Posterior cingulate gyrus (tissue), 11 donors: Measurements from ENCODE around the gene TBC1D30.

Experiments
- DNase-seq, 10 donors: peaks; one replicate each; pipeline versions ENCODE4 v3.0.0 to v3.0.0-alpha.2; 2020 to 2021; ENCODE audit warnings: mixed read lengths in 3 of 10
- intact Hi-C: fragments of 100-400 bp; cut with DNase I; formaldehyde crosslinking; loops from one replicate; pipeline ENCODE4 v1.15.1; 2023

Gene TBC1D30

DNA sequence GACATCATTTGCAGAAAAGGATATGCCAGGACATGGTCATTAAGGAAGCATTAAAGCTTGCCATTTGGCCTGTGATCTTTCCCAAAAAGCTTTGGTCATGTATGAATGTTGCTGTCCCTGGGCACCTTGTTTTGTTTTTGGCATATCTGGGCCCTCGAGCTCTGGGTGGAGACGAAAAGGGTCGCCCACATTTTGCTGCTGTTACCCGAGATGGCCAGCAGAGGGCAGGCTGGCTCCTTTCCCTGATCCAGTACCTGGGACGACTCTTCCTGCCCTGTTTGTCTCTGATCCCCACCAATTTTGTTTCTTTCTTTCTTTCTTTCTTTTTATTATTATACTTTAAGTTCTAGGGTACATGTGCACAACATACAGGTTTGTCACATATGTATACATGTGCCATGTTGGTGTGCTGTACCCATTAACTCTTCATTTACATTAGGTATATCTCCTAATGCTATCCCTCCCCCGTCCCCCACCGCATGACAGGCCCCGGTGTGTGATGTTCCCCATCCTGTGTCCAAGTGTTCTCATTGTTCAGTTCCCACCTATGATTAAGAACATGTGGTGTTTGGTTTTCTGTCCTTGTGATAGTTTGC is 22.2 kb upstream of the TBC1D30 start:
- intact Hi-C loops: loop anchor here (5.0 kb wide), 1 partner anchor 320 kb away; the partner anchor contains the start of gene WIF1
- peak; percentile 26 to 92 (median 62) for DNase-seq

GRCh38 chr12:64806173-64806572 is 18.3 kb upstream of the TBC1D30 start:
- DNase-seq: no peak
- intact Hi-C loops: no loop called here

DNA sequence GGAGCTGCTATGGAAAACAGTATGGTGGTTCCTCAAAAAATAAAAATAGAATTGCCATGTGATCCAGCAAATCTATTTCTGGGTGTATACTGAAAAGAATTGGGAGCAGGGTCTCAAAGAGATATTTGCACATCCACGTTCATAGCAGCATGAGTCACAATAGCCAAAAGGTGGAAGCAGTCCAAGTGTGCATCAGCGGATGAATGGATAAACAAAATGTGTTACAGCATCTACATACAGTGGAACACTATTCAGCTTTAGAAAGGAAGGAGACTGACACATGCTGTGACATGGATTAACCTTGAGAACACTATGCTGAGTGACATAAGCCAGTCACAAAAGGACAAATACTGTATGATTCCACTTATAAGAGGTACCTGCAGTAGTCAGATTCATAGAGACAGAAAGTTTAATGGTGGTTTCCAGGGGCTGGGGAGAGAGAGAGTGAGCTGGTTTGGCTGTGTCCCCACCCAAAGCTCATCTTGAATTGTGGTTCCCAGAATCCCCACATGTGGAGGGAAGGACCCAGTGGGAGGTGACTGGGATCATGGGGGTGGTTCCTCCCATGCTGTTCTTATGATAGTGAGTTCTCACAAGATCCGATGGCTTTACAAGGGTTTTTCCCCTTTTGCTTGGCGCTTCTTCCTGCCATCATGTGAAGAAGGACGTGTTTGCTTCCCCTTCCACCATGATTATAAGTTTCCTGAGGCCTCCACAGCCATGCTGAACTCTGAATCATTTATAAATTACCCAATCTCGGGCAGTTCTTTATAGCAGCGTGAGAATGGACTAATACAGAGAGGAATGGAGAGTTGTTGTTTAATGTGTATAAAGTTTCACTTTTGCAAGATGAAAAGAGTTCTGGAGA is 17.6 kb upstream of the TBC1D30 start:
- intact Hi-C loops: no loop called here
- DNase-seq: no peak

DNA sequence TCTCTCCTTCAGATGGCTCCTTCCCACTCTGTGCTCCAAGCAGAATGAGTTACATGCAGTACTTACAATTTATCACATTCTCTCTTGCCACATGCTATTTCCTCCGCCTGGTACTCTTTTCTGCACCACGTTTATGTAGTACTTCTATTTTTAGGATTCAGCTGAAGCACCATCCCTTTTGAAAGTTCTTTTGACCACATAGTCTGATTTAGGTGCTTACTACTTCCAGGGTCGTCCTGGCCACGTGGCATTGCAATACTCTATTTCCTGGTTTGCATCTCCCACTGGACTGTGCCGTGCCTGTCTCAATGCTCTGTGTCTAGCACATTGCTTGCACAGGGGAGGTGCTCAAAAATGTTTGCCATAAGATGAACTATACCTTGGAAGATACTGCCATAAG is 16.3 kb upstream of the TBC1D30 start:
- peak in 2 of 10 donors; percentile 12 to 50 for DNase-seq
- intact Hi-C loops: no loop called here

DNA sequence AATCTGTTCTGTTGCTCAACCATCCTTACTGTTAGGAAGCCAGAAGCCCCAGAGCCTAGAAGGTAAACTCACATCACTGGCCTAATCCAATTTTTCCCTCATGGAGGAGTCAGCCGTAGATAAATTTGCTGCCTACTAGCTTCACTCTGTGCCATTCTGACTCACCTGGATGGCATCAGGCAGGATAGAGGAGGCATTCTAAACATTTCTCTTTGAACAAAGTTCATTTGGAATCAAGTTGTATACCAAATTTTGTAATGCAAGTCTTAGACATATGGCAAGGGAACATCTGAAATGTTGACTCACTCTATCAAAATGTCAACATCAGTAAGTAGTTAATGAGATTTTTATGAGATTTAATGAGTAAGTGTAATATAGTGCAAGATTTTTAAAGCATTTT is 13.6 kb upstream of the TBC1D30 start:
- no peak for DNase-seq
- intact Hi-C loops: no loop called here

DNA sequence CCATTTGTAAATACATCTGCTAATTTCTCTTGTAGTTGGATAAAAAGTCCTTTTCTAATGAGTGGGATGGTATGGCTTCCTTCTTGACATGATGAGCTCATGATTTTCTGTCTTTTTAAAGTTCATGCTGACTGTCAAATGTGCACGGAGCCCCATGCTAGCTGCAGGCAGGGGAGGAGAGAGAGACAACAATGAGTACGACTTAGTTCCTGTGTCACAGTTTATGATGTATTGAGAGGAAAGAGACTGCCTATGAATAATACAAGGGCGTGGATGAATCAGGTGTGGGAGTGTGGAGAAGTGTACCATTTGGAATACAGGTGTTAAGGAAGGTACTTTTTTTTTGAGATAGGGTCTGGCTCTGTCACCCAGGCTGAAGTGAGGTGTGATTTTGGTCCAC is 10.7 kb upstream of the TBC1D30 start:
- intact Hi-C loops: no loop called here

GRCh38 chr12:64814432-64814831 is 10.0 kb upstream of the TBC1D30 start:
- no peak for DNase-seq
- intact Hi-C loops: no loop called here

More for the DNA sequence above, 10.7 kb upstream of the TBC1D30 start:
- no peak for DNase-seq

GRCh38 chr12:64819816-64820402 is 4.5 kb upstream of the TBC1D30 start:
- intact Hi-C loops: no loop called here
- DNase-seq: peak in 1 of 10 donors; percentile 19

DNA sequence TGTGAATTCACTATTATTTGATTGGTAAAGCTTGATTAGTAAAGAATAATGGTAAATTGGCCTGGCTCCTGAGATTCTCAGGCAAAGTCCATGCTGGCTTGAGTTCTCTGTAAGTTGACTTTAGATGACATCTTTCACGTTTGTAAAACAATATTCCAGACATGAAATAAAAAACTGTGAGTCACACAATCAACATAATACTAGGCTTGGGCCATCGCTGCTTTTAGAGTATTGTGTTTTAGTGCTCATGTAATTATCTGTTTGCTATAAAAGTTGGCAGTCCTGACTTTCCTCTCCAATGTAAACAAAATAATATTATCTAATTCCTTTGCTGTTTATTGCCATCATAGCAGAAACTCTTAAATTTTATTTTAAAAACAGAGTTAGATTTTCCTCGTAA is 3.9 kb upstream of the TBC1D30 start:
- intact Hi-C loops: no loop called here
- no peak for DNase-seq

GRCh38 chr12:64821116-64821630 is 3.3 kb upstream of the TBC1D30 start:
- no peak for DNase-seq

DNA sequence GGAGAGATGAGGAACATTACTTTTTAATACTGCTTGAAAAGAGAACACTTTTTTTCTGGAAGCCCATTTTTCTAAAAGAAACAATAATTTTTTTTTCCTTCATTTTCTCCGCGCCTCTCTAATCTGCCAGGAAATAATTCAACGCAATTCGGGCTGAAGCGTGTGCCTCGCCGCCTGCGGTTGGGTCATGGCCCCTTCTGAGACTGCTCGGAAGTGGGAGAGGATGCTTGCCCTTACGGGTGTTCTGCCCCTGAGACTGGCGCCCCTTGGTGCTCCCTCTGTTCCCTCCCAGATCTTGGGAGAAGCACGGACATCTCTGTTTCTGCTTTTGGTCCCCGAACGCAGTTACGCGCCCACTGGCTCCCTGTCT is 332 bp upstream of the TBC1D30 start:
- intact Hi-C loops: no loop called here
- DNase-seq: no peak

More at GRCh38 chr12:64821116-64821630, 3.3 kb upstream of the TBC1D30 start:
- intact Hi-C loops: no loop called here

GRCh38 chr12:64825143-64826021 is 935 bp downstream of the TBC1D30 start:
- intact Hi-C loops: no loop called here
- DNase-seq: peak in 8 of 10 donors; percentile 12 to 86 (median 30)

GRCh38 chr12:64826234-64826633 is 1.8 kb downstream of the TBC1D30 start:
- intact Hi-C loops: no loop called here

DNA sequence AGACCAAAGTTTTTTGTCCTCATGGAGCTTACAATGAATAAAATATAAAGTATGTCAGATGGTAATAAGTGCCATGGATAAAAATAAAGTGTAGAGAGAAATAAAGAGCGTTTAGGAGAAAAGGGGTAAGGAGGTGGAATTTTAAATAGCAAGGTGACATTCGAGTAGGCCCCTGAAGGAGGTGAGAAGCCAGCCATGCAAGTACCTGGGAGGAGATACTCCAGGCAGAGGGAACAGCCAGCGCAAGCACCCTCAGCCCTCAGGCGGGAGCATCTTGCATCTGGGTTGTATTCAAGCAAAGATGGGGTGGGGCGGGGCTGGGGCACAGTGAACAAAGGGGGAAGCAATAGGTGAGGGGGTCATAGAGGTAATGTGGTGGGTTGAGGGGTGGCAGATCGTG is 4.3 kb downstream of the TBC1D30 start:
- intact Hi-C loops: no loop called here

More at GRCh38 chr12:64826234-64826633, 1.8 kb downstream of the TBC1D30 start:
- DNase-seq: peak in 8 of 10 donors; percentile 26 to 84 (median 31)

DNA sequence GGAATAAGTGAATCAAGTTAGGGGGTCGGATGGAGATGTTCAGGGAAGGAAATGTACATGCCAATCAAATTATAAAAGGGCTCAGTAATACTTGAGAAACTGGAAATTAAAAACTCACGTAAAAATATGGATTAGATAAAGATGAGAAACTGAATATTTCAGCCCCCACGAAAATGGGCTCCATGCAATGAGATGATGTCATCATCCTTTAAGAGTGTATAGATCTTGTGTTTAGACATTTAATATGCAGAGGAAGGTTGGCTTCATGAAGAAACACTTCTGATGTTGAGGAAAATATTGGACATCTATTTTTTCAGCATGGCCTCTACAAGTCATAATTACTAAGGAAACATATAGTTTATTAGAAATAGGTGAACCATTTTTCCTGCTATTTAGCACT is 9.5 kb downstream of the TBC1D30 start:
- no peak for DNase-seq
- intact Hi-C loops: no loop called here

More for the DNA sequence above, 4.3 kb downstream of the TBC1D30 start:
- DNase-seq: no peak

DNA sequence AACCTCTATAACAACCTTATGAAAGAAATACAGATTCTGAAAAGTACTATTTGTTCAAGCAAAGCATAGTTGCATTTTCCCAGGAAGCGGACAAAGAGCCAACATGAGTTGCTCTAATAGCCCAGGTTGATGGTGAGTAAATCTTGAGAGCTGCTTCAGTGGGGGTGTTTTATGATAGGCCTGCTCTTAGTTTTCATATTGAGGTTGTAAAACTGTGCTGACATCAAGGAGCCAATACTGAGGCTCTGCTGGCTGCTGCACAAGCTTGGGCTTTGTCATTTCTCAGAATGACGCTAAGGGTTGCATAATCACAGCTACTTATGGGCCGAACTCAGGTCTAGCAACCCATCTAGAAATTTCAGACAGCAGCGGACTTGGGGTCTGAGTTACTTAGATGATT is 11.5 kb downstream of the TBC1D30 start:
- intact Hi-C loops: no loop called here
- DNase-seq: no peak

- no peak for DNase-seq
- intact Hi-C loops: no loop called here
Measured at GRCh38 chr12:64836856-64837255, 12.4 kb downstream of the TBC1D30 start.

DNA sequence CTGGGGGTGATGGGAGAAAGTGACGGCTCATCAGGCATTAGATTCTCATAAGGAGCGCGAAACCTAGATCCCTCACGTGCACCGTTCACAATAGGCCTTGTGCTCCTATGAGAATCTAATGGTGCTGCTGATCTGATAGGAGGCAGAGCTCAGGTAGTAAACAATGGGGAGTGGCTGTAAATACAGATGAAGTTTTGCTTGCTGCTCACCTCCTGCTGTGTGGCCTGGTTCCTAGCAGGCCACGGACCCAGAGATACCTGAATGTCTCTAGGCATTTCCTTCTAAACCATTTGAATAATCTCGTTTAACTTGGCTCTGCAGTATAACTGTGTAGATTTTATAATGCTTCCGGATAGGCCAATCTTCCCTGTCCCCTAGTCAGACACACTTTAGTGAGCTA is 13.0 kb downstream of the TBC1D30 start:
- no peak for DNase-seq
- intact Hi-C loops: no loop called here

GRCh38 chr12:64840119-64840518 is 15.7 kb downstream of the TBC1D30 start:
- intact Hi-C loops: no loop called here
- no peak for DNase-seq
